HUES6 (cell line): Measurements from ENCODE around the gene TFIP11.

Experiments
- H3K27ac ChIP-seq: 2 replicates; pipeline ENCODE4 v1.7.0; 2013; ENCODE audit warnings: low read depth, mild to moderate bottlenecking, low read length, inconsistent platforms
- H3K27me3 ChIP-seq: 2 replicates; pipeline ENCODE4 v1.6.1; 2013; ENCODE audit warnings: low read length; ENCODE audit not compliant: control insufficient read depth, insufficient read depth
- H3K36me3 ChIP-seq: 2 replicates; pipeline ENCODE4 v1.6.1; 2013; ENCODE audit warnings: low read length; ENCODE audit not compliant: control insufficient read depth, insufficient read depth
- H3K4me1 ChIP-seq: 2 replicates; pipeline ENCODE4 v1.6.1; 2013; ENCODE audit warnings: low read length; ENCODE audit not compliant: control insufficient read depth, insufficient read depth
- H3K4me3 ChIP-seq: 2 replicates; pipeline ENCODE4 v1.5.1; 2013; ENCODE audit warnings: low read depth, low read length
- H3K9ac ChIP-seq: one replicate; pipeline ENCODE4 v1.6.1; 2013; ENCODE audit warnings: mild to moderate bottlenecking, low read length
- H3K9me3 ChIP-seq: 2 replicates; pipeline ENCODE4 v1.6.1; 2013; ENCODE audit warnings: low read depth, low read length; ENCODE audit not compliant: control insufficient read depth, insufficient read depth

The TFIP11 gene

DNA sequence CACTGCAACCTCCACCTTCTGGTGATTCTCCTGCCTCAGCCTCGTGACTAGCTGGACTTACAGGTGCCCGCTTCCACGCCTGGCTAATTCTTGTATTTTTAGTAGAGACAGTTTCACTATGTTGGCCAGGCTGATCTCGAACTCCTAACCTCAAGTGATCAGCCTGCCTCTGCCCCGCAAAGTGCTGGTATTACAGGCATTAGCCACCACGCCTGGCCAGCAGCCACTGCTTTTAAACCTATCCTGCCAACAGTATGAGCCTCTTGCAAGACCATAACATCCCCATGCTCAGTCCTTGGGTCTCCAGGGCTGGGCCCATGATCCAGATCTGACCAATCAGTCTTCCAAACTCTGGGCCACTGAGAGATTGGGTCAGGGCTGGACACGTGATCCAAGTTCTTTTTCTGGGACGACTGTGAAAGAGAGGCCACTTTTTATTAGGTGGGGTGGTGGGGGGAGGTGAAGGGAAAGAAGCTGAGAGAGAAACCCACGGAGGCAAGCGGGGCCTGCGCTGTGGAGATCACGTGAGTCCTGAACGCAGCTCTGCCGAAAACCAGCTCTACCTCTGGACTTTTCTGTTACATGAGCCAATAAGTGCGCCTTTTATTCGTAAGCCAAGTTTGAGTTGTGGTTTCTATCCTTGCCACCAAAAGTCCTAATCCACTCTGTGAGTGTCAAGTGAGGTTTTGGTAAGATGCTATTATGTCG lies 65.3 kb downstream of the TFIP11 start:
- Histone ChIP-seq H3K4me3 (no peak overlapping the region), H3K27ac (no peak overlapping the region), H3K4me1 (no peaks in the 10 kb centered on the region), H3K27me3 (no peaks in the 10 kb centered on the region), H3K9me3 (no peaks in the 10 kb centered on the region), H3K36me3 (peaks cover 11% of the 10 kb centered on the region), H3K9ac (no peak overlapping the region)

DNA sequence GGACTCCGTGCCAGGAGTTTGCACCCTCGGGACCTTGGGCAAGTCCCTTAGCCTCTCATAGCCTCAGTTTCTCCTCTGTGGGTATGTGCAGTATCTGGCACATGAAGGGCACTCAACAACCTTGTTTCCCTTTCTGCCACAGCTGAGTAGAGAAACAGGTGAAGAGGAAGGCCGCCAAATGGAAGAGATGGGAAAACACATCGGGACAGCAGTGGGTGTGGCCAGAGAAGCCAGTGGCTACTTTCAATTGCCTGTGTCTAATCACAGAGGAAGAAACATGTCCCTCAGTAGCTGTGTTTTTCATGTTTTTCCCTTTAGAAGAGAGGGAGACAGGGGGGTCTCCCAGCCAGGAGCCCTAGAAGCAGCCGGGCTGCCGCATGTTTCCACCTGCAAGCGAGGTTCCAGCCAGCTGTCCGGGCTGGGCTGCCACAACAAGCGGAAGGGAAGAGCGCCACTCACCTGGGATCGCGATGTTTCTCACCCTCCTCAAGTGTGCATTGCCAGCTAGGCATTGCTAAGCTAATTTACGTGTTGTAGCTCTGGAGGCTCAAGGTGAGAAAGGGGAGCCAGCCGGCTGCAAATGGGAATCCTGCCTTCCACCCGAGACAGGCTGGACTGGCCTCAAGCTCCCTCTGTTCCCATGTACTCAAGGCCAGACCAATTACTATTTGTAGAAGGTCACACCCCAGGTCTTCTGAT lies 66.5 kb downstream of the TFIP11 start:
- Histone ChIP-seq H3K9ac (no peak overlapping the region), H3K36me3 (peaks cover under 1% of the 10 kb centered on the region; the same call in 1 of the 2 replicates), H3K27me3 (no peaks in the 10 kb centered on the region), H3K4me1 (no peaks in the 10 kb centered on the region), H3K9me3 (no peaks in the 10 kb centered on the region), H3K4me3 (no peak overlapping the region), H3K27ac (no peak overlapping the region)

DNA sequence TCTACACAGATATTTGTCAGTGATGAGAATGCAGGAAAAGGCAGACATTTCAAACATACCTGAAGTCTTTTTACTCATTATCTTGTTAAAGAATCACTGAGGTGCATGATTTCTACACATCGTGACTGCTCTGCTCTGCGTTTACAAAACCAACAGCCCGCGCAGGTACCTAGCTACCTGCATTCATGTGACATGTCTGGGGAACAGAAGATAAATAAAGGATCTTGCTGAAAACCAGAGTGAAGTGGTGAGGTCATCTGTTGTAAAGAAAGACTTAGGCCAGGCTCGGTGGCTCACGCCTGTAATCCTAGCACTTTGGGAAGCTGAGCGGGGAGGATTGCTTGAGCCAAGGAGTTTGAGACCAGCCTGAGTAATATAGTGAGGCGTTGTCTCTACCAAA lies 67.5 kb downstream of the TFIP11 start:
- Histone ChIP-seq H3K9me3 (no peaks in the 10 kb centered on the region), H3K27ac (no peak overlapping the region), H3K9ac (no peak overlapping the region), H3K27me3 (no peaks in the 10 kb centered on the region), H3K4me3 (no peak overlapping the region), H3K4me1 (no peaks in the 10 kb centered on the region), H3K36me3 (no peaks in the 10 kb centered on the region; the same call in 1 of the 2 replicates)

GRCh38 chr22:26443901-26444690 lies 68.2 kb downstream of the TFIP11 start:
- Histone ChIP-seq H3K36me3 (no peaks in the 10 kb centered on the region; the same call in 1 of the 2 replicates), H3K4me3 (no peak overlapping the region), H3K9me3 (no peaks in the 10 kb centered on the region), H3K27ac (no peak overlapping the region), H3K27me3 (no peaks in the 10 kb centered on the region), H3K4me1 (no peaks in the 10 kb centered on the region), H3K9ac (no peak overlapping the region)

DNA sequence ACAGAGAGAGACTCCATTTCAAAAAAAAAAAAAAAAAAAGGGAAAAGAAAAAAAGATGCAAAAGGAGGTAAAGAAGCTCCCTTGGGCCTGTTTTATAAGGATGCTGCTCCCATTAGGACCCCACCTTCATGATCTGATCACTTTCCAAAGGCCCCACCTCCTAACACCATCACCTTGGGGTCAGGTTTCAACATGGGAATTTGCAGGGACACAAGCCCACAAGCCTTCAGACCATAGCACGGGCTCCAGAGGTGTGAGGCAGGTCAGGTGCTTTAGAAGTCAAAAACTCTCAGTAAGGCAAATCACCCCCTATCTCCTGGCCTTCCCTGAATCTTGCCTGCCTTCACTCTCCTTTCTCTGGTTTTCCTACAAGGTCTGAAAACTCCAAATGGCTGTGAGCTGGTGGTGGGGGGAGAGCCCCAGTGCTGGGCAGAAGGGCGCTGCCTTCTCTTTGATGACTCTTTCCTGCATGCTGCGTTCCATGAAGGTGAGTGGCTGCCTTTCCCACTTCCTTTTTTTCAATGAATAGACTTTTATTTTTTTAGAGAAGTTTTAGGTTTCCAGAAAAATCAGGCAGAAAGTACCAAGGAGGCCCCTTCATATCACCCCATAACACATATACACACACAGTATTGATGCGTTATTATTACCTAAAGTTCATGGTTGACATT lies 70.1 kb downstream of the TFIP11 start:
- Histone ChIP-seq H3K36me3 (no peaks in the 10 kb centered on the region; the same call in 1 of the 2 replicates), H3K27me3 (no peaks in the 10 kb centered on the region), H3K9ac (no peak overlapping the region), H3K27ac (no peak overlapping the region), H3K4me1 (no peaks in the 10 kb centered on the region), H3K9me3 (no peaks in the 10 kb centered on the region), H3K4me3 (no peak overlapping the region)
